Caco-2 (cell line): ENCODE results near the gene RPP25. TPM values are rescaled to one million over a fixed set of nuclear protein-coding genes. Genes with fewer than 3 reads are reported as not detected.

ENCODE experiments used
- BruUV-seq: library from RNA; stranded (reverse); fragments of 400-500 nt; replicated peaks from 2 replicates; lab custom pipeline; 2021; lab: Mats Ljungman, UMichigan
- CTCF ChIA-PET: fragments of 300-600 bp; sonication (Branson Sonifier 250); formaldehyde crosslinking; loops from one replicate; lab custom pipeline; 2022; ENCODE audit warnings: antibody characterized with exemption; lab: Charles Lee
- POLR2A ChIA-PET: fragments of 300-600 bp; sonication (Branson Sonifier 250); formaldehyde crosslinking; loops from one replicate; lab custom pipeline; 2022; ENCODE audit warnings: antibody characterized with exemption; lab: Charles Lee
- DNase-seq, 2 experiments: peaks; one replicate each; pipeline versions ENCODE4 v3.0.0 to v3.0.0-alpha.2; 2020 to 2022
- H3K27me3 ChIP-seq: replicated peaks from 2 replicates; pipeline ENCODE4 v1.6.0; 2011; ENCODE audit warnings: low read length; ENCODE audit not compliant: control insufficient read depth, insufficient read depth
- H3K36me3 ChIP-seq: 2 replicates; pipeline ENCODE4 v1.5.1; 2011; ENCODE audit warnings: low read length; ENCODE audit not compliant: control insufficient read depth, insufficient read depth
- H3K4me1 ChIP-seq: fragments of 250-450 bp; sonication (Bioruptor Pico); 2 replicates; pipeline ENCODE4 v1.5.1; 2020; ENCODE audit warnings: mild to moderate bottlenecking
- H3K4me3 ChIP-seq: 2 replicates; pipeline ENCODE4 v1.5.1; 2011; ENCODE audit warnings: low read depth, mild to moderate bottlenecking, control low read depth, low read length
- H3K9me3 ChIP-seq: fragments of 250-450 bp; sonication (Bioruptor Pico); 2 replicates; pipeline ENCODE4 v1.5.1; 2020; ENCODE audit warnings: mild to moderate bottlenecking, moderate library complexity
- H3K27ac Mint-ChIP-seq: one replicate; pipeline ENCODE4 v1.8.0; 2022; ENCODE audit warnings: mixed read lengths; ENCODE audit not compliant: unreplicated experiment
- H3K27me3 Mint-ChIP-seq: one replicate; pipeline ENCODE4 v1.8.0; 2022; ENCODE audit warnings: mixed read lengths; ENCODE audit not compliant: insufficient read depth, unreplicated experiment
- H3K36me3 Mint-ChIP-seq: one replicate; pipeline ENCODE4 v1.8.0; 2022; ENCODE audit warnings: mild to moderate bottlenecking, mixed read lengths; ENCODE audit not compliant: insufficient read depth, unreplicated experiment
- H3K4me1 Mint-ChIP-seq: one replicate; pipeline ENCODE4 v1.8.0; 2022; ENCODE audit warnings: low read depth, mixed read lengths; ENCODE audit not compliant: unreplicated experiment
- H3K4me3 Mint-ChIP-seq: one replicate; pipeline ENCODE4 v1.8.0; 2022; ENCODE audit warnings: mild to moderate bottlenecking, moderate library complexity, mixed read lengths; ENCODE audit not compliant: unreplicated experiment
- H3K9me3 Mint-ChIP-seq: one replicate; pipeline ENCODE4 v1.8.0; 2022; ENCODE audit warnings: mixed read lengths; ENCODE audit not compliant: unreplicated experiment
- CTCF ChIP-seq, 2 experiments: fragments of 200-600 bp in 1 of 2; IDR thresholded peaks; 1 replicate in 1 of 2; 2 replicates in 1 of 2; pipeline versions ENCODE4 v1.5.1 to v1.8.0; 2011 to 2022; ENCODE audit warnings: antibody characterized with exemption in 1 of 2, control low read depth in 1 of 2, inconsistent platforms in 1 of 2, low read depth in 1 of 2, low read length in 1 of 2, mild to moderate bottlenecking in 1 of 2, moderate library complexity in 1 of 2; ENCODE audit not compliant: insufficient read depth in 1 of 2, severe bottlenecking in 1 of 2, unreplicated experiment in 1 of 2
- intact Hi-C: fragments of 100-400 bp; cut with micrococcal nuclease; formaldehyde crosslinking; loops from one replicate; pipeline ENCODE4 v1.10.0; 2022; ENCODE audit not compliant: unreplicated experiment
- total RNA-seq: library from RNA; stranded (reverse); gene quantifications from 2 replicates; pipeline ENCODE4 v1.2.3, GENCODE V29; 2022

RPP25 gene
- total RNA-seq, 1 experiment from 2014 or later = 35.3 TPM

GRCh38 chr15:74908635-74909034, 47.9 kb downstream of the RPP25 start:
- H3K4me3 ChIP-seq = no peak overlapping the region
- TF ChIP-seq CTCF (IDR thresholded peaks at IDR 0.05; ENCODE audit: insufficient read depth in 1 of 2, low read depth in 1 of 2, low read length in 1 of 2, severe bottlenecking in 1 of 2, unreplicated experiment in 1 of 2) = no peak
- no peaks in the 10 kb centered on the region for H3K4me1 Mint-ChIP-seq
- H3K36me3 Mint-ChIP-seq = peaks cover 52% of the 10 kb centered on the region
- CTCF ChIA-PET = no interaction called here
- intact Hi-C loops = loop anchor here (5.0 kb wide), 1 partner anchor 36 kb away; the partner anchor contains the start of gene SCAMP2
- H3K27me3 ChIP-seq = no peaks in the 10 kb centered on the region
- BruUV-seq = no TSS peak
- no peak for DNase-seq
- no peak overlapping the region for H3K27ac Mint-ChIP-seq
- H3K4me3 Mint-ChIP-seq = no peak overlapping the region
- no peaks in the 10 kb centered on the region for H3K9me3 ChIP-seq
- H3K27me3 Mint-ChIP-seq = no peaks in the 10 kb centered on the region
- H3K4me1 ChIP-seq = peaks cover 4% of the 10 kb centered on the region; the same call in 1 of the 2 replicates
- POLR2A ChIA-PET = no interaction called here
- H3K36me3 ChIP-seq = peaks cover 2% of the 10 kb centered on the region; the same call in 1 of the 2 replicates
- no peaks in the 10 kb centered on the region for H3K9me3 Mint-ChIP-seq

GRCh38 chr15:74907163-74907870, 49.3 kb downstream of the RPP25 start:
- peak overlapping the region; percentile 79 for H3K4me3 ChIP-seq
- ChIA-PET POLR2A (interaction anchor here (0.5 to 2.0 kb wide), 8 partner anchors 8 to 123 kb away, joined by 3 to 12 read pairs (median 4); partner anchors contain the start of genes COX5A, RPP25 and ULK3), CTCF (interaction anchor here (1.0 to 2.3 kb wide), 4 partner anchors 43 to 138 kb away, joined by 3 to 8 read pairs (median 6); partner anchors contain the start of gene RPP25)
- H3K36me3 ChIP-seq = peaks cover 5% of the 10 kb centered on the region
- Mint-ChIP-seq H3K36me3 (peaks cover 56% of the 10 kb centered on the region), H3K4me3 (peak overlapping the region; percentile 99), H3K27me3 (no peaks in the 10 kb centered on the region), H3K4me1 (no peaks in the 10 kb centered on the region), H3K9me3 (no peaks in the 10 kb centered on the region), H3K27ac (peak overlapping the region; percentile 97)
- DNase-seq = peak in 1 of 2 experiments; percentile 31
- TF ChIP-seq CTCF (IDR thresholded peaks at IDR 0.05; ENCODE audit: insufficient read depth in 1 of 2, low read depth in 1 of 2, low read length in 1 of 2, severe bottlenecking in 1 of 2, unreplicated experiment in 1 of 2) = no peak
- H3K9me3 ChIP-seq = no peaks in the 10 kb centered on the region
- peaks cover 4% of the 10 kb centered on the region; the same call in 1 of the 2 replicates for H3K4me1 ChIP-seq
- H3K27me3 ChIP-seq = no peaks in the 10 kb centered on the region
- TSS peak; percentile 75 for BruUV-seq
- intact Hi-C loops = loop anchor here (2.0 to 5.0 kb wide), 3 partner anchors 35 to 65 kb away; partner anchors contain the start of genes SCAMP2 and ULK3

- no peaks in the 10 kb centered on the region for H3K9me3 ChIP-seq
- BruUV-seq = no TSS peak
- peaks cover 4% of the 10 kb centered on the region; the same call in 1 of the 2 replicates for H3K4me1 ChIP-seq
- no peak for TF ChIP-seq CTCF (IDR thresholded peaks at IDR 0.05; ENCODE audit: insufficient read depth in 1 of 2, low read depth in 1 of 2, low read length in 1 of 2, severe bottlenecking in 1 of 2, unreplicated experiment in 1 of 2)
- H3K27ac Mint-ChIP-seq = peak within 1 kb of the TSS; percentile 97
- H3K4me3 ChIP-seq = peak within 1 kb of the TSS; percentile 79
- peaks cover 5% of the 10 kb centered on the region for H3K36me3 ChIP-seq
- intact Hi-C loops = loop anchor here (2.0 to 5.0 kb wide), 3 partner anchors 34 to 64 kb away; partner anchors contain the start of genes SCAMP2 and ULK3
- H3K4me3 Mint-ChIP-seq = peak within 1 kb of the TSS; percentile 99
- CTCF ChIA-PET = interaction anchor here (0.6 to 2.3 kb wide), 6 partner anchors 28 to 137 kb away, joined by 3 to 8 read pairs (median 5); partner anchors contain the start of gene RPP25
- POLR2A ChIA-PET = interaction anchor here (0.5 to 2.0 kb wide), 9 partner anchors 8 to 123 kb away, joined by 3 to 12 read pairs (median 5); partner anchors contain the start of genes COX5A, MPI, RPP25 and ULK3
- no peaks in the 10 kb centered on the region for H3K4me1 Mint-ChIP-seq
- no peaks in the 10 kb centered on the region for H3K27me3 ChIP-seq
- peak; percentile 88 to 93 for DNase-seq
- peaks cover 57% of the 10 kb centered on the region for H3K36me3 Mint-ChIP-seq
- H3K27me3 Mint-ChIP-seq = no peaks in the 10 kb centered on the region
- no peaks in the 10 kb centered on the region for H3K9me3 Mint-ChIP-seq
Observed at GRCh38 chr15:74906450-74907162, 50.0 kb downstream of the RPP25 start, which contains the start of gene FAM219B. TSS of gene FAM219B (minus strand) at chr15:74906851. CDS start at chr15:74906800, 51 bp downstream.
